Aorta (tissue), 5 donors: ENCODE data around the gene SNX20. TPM values are rescaled to one million over a fixed set of nuclear protein-coding genes. Genes with fewer than 3 reads are reported as not detected.

Experiments
- ATAC-seq: fragments of 200-7000 bp; cut with Tn5 transposase; one replicate; pipeline ENCODE4 v1.9.1; 2022; ENCODE audit warnings: moderate library complexity; ENCODE audit not compliant: low FRiP score
- DNase-seq, 2 donors: peaks; one replicate each; pipeline ENCODE4 v3.0.0-alpha.2; 2020
- H3K27ac ChIP-seq, 2 donors: one replicate each; pipeline ENCODE4 v1.5.1; 2013; ENCODE audit warnings: low read length in 2 of 2, mild to moderate bottlenecking in 2 of 2, moderate library complexity in 2 of 2, control low read depth in 1 of 2, inconsistent platforms in 1 of 2, low read depth in 1 of 2
- H3K27me3 ChIP-seq, 2 donors: one replicate each; pipeline ENCODE4 v1.6.1; 2013; ENCODE audit warnings: control low read depth in 1 of 2, low read length in 1 of 2, mild to moderate bottlenecking in 1 of 2, moderate library complexity in 1 of 2; ENCODE audit not compliant: insufficient read depth in 2 of 2, control insufficient read depth in 1 of 2
- H3K36me3 ChIP-seq, 2 donors: one replicate each; pipeline ENCODE4 v1.6.1; 2013; ENCODE audit warnings: control low read depth in 1 of 2, low read length in 1 of 2, mild to moderate bottlenecking in 1 of 2; ENCODE audit not compliant: insufficient read depth in 2 of 2, control insufficient read depth in 1 of 2
- H3K4me1 ChIP-seq, 2 donors: one replicate each; pipeline ENCODE4 v1.6.1; 2013; ENCODE audit warnings: low read length in 2 of 2, control low read depth in 1 of 2, mild to moderate bottlenecking in 1 of 2, moderate library complexity in 1 of 2; ENCODE audit not compliant: insufficient read depth in 2 of 2, control insufficient read depth in 1 of 2
- H3K4me3 ChIP-seq, 2 donors: one replicate each; pipeline ENCODE4 v1.5.1; 2013; ENCODE audit warnings: low read length in 2 of 2, control low read depth in 1 of 2, mild to moderate bottlenecking in 1 of 2
- H3K9me3 ChIP-seq: one replicate; pipeline ENCODE4 v1.6.1; 2013; ENCODE audit warnings: mild to moderate bottlenecking, low read length; ENCODE audit not compliant: control insufficient read depth
- WGBS, 2 donors: extraction: QIAGEN DNeasy Blood & Tissue Kit; methylation state at CpG; one replicate each; pipeline ENCODE4 v1.1.7; 2013; 5-methylcytosine and 5-hydroxymethylcytosine counted together
- intact Hi-C, 2 donors: fragments of 100-400 bp; cut with DNase I; formaldehyde crosslinking; loops; one replicate each; pipeline versions ENCODE4 v1.14.2 to v1.15.0; 2022
- polyA plus RNA-seq, 2 donors: library from polyadenylated mRNA; stranded (reverse); fragments of 200-250 nt; gene quantifications; one replicate each; pipeline ENCODE4 v1.2.3, GENCODE V29; 2013
- total RNA-seq, 2 donors: library from RNA; stranded (reverse); fragmentation: NEBNext Ultra II Directional; extraction: Animal tissue kit (Norgen Biotek cat#: 25700); gene quantifications; one replicate each; pipeline ENCODE4 v1.2.1, GENCODE V29; 2021
- donor health status: healthy with polysubstance abuse.
- donor health status: Bipolar disorder and iron deficiency.
- donor health status: DM: no; HTN: no; CAD: no.
- donor health status: DM: no; HTN: no; CAD: no.
- donor health status: DM: yes; HTN: yes; CAD: no.

Gene SNX20
- total and polyA plus RNA-seq, 4 donors: 0.41 to 5.0 (median 2.2) TPM

- DNase-seq (no peak), ATAC-seq (no peak)
- H3K27me3 ChIP-seq: no peaks in the 10 kb centered on the region
- H3K4me1 ChIP-seq: no peaks in the 10 kb centered on the region
- H3K36me3 ChIP-seq: no peaks in the 10 kb centered on the region
- H3K27ac ChIP-seq: no peak overlapping the region
- no peak overlapping the region for H3K4me3 ChIP-seq
- no peaks in the 10 kb centered on the region for H3K9me3 ChIP-seq
- intact Hi-C loops: no loop called here
- 51 to 52% methylated on average over 16 of the region's 16 CpGs for WGBS, 2 donors
Observed at GRCh38 chr16:50718061-50718760, 37.1 kb upstream of the SNX20 start.

DNA sequence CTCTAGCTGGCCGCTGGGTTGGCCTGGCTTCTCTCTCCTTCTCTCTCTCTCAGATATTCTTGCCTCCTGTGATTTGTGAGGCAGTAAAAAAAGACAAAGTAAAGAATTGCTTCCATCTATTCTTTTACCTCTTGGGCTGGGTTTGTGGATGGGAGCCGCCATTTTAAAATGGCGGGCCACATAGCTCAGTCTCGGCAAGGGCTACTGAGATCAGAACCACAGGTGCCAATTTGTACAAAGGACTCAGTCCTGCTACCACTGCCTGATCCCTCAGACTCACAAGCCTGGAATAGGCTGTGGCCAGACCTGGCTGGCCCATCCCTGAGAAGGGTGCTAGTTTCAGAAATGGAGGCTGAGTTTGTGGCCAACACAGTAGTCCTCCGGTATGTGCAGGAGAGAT lies 36.4 kb upstream of the SNX20 start:
- DNase-seq (no peak), ATAC-seq (no peak)
- H3K27me3 ChIP-seq: no peaks in the 10 kb centered on the region
- no peaks in the 10 kb centered on the region for H3K4me1 ChIP-seq
- H3K36me3 ChIP-seq: no peaks in the 10 kb centered on the region
- intact Hi-C loops: no loop called here
- H3K9me3 ChIP-seq: no peaks in the 10 kb centered on the region
- H3K4me3 ChIP-seq: no peak overlapping the region
- WGBS, 2 donors: 87% methylated on average over 5 of the region's 5 CpGs
- H3K27ac ChIP-seq: no peak overlapping the region

DNA sequence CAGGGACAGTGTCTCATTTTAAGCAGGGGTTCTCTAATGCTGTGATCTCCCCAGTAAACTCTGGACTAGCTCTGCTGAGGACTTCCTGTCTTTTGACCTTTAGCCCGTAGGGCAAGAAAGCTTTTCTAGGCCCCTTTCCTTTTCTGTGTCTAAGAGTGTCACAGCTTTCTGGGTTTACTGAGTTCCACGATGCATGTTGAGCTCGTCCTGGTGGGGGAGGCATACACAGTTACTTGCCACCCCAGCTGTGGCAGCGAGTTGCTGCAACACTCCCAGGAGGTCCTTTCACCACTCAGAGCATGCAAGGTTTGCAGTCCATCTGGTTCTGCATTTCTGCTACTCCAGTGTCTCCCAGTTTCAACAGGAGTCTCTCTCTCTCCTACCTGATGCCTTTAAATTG lies 36.0 kb upstream of the SNX20 start:
- Histone ChIP-seq H3K4me1 (no peaks in the 10 kb centered on the region), H3K9me3 (no peaks in the 10 kb centered on the region), H3K27ac (no peak overlapping the region), H3K27me3 (no peaks in the 10 kb centered on the region), H3K4me3 (no peak overlapping the region), H3K36me3 (no peaks in the 10 kb centered on the region)
- 89 to 94% methylated on average over 4 of the region's 4 CpGs for WGBS, 2 donors
- no peak for DNase-seq
- no peak for ATAC-seq
- intact Hi-C loops: no loop called here

- no peaks in the 10 kb centered on the region for H3K9me3 ChIP-seq
- no peaks in the 10 kb centered on the region for H3K36me3 ChIP-seq
- no peak overlapping the region for H3K27ac ChIP-seq
- 87 to 88% methylated on average over 4 of the region's 4 CpGs for WGBS, 2 donors
- H3K4me1 ChIP-seq: no peaks in the 10 kb centered on the region
- intact Hi-C loops: no loop called here
- ATAC-seq (no peak), DNase-seq (no peak)
- no peaks in the 10 kb centered on the region for H3K27me3 ChIP-seq
- H3K4me3 ChIP-seq: no peak overlapping the region
Observed at GRCh38 chr16:50712956-50713355, 31.8 kb upstream of the SNX20 start.

GRCh38 chr16:50712560-50712898 lies 31.4 kb upstream of the SNX20 start:
- ATAC-seq (no peak), DNase-seq (no peak)
- Histone ChIP-seq H3K27ac (no peak overlapping the region), H3K4me3 (no peak overlapping the region), H3K9me3 (no peaks in the 10 kb centered on the region), H3K36me3 (no peaks in the 10 kb centered on the region), H3K4me1 (no peaks in the 10 kb centered on the region), H3K27me3 (no peaks in the 10 kb centered on the region)
- intact Hi-C loops: no loop called here
- WGBS, 2 donors: 62 to 73% methylated on average over 3 of the region's 3 CpGs

- ATAC-seq (peak; percentile 11), DNase-seq (peak; percentile 76 to 86)
- Histone ChIP-seq H3K27ac (no peak overlapping the region), H3K4me1 (no peaks in the 10 kb centered on the region), H3K4me3 (no peak overlapping the region), H3K36me3 (no peaks in the 10 kb centered on the region), H3K9me3 (no peaks in the 10 kb centered on the region), H3K27me3 (no peaks in the 10 kb centered on the region)
- intact Hi-C loops: no loop called here
- 24 to 25% methylated on average over 22 to 25 of the region's 25 CpGs for WGBS, 2 donors
Observed at GRCh38 chr16:50711862-50712559, 30.9 kb upstream of the SNX20 start.

GRCh38 chr16:50711040-50711439 lies 29.9 kb upstream of the SNX20 start:
- DNase-seq: no peak
- Histone ChIP-seq H3K27ac (no peak overlapping the region), H3K4me3 (no peak overlapping the region), H3K4me1 (no peaks in the 10 kb centered on the region), H3K36me3 (no peaks in the 10 kb centered on the region), H3K9me3 (no peaks in the 10 kb centered on the region), H3K27me3 (no peaks in the 10 kb centered on the region)
- 96 to 97% methylated on average over 21 of the region's 21 CpGs for WGBS, 2 donors
- intact Hi-C loops: no loop called here
- ATAC-seq: no peak

GRCh38 chr16:50709980-50710379 lies 28.9 kb upstream of the SNX20 start:
- 94 to 95% methylated on average over 5 of the region's 5 CpGs for WGBS, 2 donors

DNA sequence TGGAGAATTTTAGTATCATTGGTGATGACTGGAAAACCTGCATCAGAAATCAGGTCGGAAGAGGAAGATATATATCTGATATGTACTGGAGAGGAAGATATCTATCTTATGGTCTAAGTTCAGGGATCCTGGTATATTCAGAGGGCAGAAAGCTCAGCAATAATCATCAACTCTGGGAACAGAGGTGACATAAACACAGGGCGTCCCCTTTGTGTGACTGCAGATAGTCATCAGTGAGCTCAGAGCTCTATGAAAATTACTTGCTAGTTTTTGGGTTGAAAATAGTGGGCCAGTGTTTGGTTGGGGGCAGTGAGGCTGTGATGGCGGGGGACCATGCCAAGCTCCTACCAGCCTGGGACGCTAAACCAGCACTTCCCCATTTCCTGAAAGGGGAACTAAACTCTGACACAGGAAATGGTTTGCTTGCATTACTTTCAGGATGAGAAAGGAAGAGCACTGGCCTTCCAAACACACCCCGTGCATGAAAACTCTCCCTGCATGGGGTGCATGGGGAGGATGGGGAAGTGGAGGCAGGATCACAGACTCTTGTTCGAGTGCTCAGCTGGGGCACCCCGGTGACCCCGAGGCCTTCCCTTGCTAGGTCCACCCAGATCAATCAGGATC lies 28.1 kb upstream of the SNX20 start:
- H3K36me3 ChIP-seq: no peaks in the 10 kb centered on the region
- DNase-seq (peak in 1 of 2 donors; percentile 58), ATAC-seq (peak; percentile 25)
- no peaks in the 10 kb centered on the region for H3K27me3 ChIP-seq
- H3K4me1 ChIP-seq: no peaks in the 10 kb centered on the region
- H3K27ac ChIP-seq: no peak overlapping the region
- intact Hi-C loops: no loop called here
- WGBS, 2 donors: 80 to 85% methylated on average over 8 of the region's 8 CpGs
- H3K9me3 ChIP-seq: no peaks in the 10 kb centered on the region
- H3K4me3 ChIP-seq: no peak overlapping the region

More at GRCh38 chr16:50709980-50710379, 28.9 kb upstream of the SNX20 start:
- Histone ChIP-seq H3K9me3 (no peaks in the 10 kb centered on the region), H3K27me3 (no peaks in the 10 kb centered on the region), H3K36me3 (no peaks in the 10 kb centered on the region), H3K27ac (no peak overlapping the region), H3K4me3 (no peak overlapping the region), H3K4me1 (no peaks in the 10 kb centered on the region)
- DNase-seq: no peak
- ATAC-seq: no peak
- intact Hi-C loops: no loop called here
